ENCODE data around the gene PAX7. TPM values are rescaled to one million over a fixed set of nuclear protein-coding genes. Genes with fewer than 3 reads are reported as not detected.

The PAX7 gene
- total RNA-seq, 1 experiment from 2014 or later, result 0.15 TPM

GRCh38 chr1:18731148-18731547 is 100.5 kb downstream of the PAX7 start:
- Histone ChIP-seq H3K23ac (ENCODE audit: insufficient read length, low read depth, low read length) (no peak overlapping the region), H4K5ac (ENCODE audit: insufficient read length, low read depth, low read length) (no peak overlapping the region), H3T11ph (ENCODE audit: low read length) (no peak overlapping the region), H3K4me2 (ENCODE audit: insufficient read depth, insufficient read length, low read length) (no peak overlapping the region), H3K4ac (ENCODE audit: low read depth, low read length) (no peak overlapping the region), H3K18ac (ENCODE audit: insufficient read length, low read depth, low read length) (no peak overlapping the region), H3K14ac (ENCODE audit: insufficient read depth, low read length) (no peak overlapping the region), H4K20me1 (ENCODE audit: control insufficient read depth, insufficient read depth, insufficient read length) (no peaks in the 10 kb centered on the region), H3K4me1 (ENCODE audit: insufficient read depth, low read length) (no peaks in the 10 kb centered on the region), H3K56ac (ENCODE audit: insufficient read length, low read depth, low read length) (no peak overlapping the region), H4K91ac (ENCODE audit: insufficient read length, low read depth, low read length) (no peak overlapping the region), H3K27ac (ENCODE audit: insufficient read length, low read depth, low read length) (no peak overlapping the region), H2BK120ac (ENCODE audit: low read depth, low read length, poor library complexity, severe bottlenecking) (no peak overlapping the region), H2BK12ac (ENCODE audit: insufficient read length, low read depth, low read length) (no peak overlapping the region), H2AFZ (ENCODE audit: low read length) (no peak overlapping the region), H3K79me2 (ENCODE audit: insufficient read depth, low read length) (no peaks in the 10 kb centered on the region), H2AK5ac (ENCODE audit: insufficient read length, low read length) (no peak overlapping the region), H4K8ac (replicated peaks; ENCODE audit: insufficient read length, low read depth, low read length) (no peak overlapping the region), H2BK15ac (ENCODE audit: low read depth, low read length) (no peak overlapping the region), H3K79me1 (ENCODE audit: insufficient read depth, low read depth, low read length, poor library complexity, severe bottlenecking) (no peaks in the 10 kb centered on the region), H2BK20ac (ENCODE audit: low read depth, low read length, poor library complexity, severe bottlenecking) (no peak overlapping the region), H3K27me3 (ENCODE audit: insufficient read depth, low read length) (no peaks in the 10 kb centered on the region; the same call in 1 of the 2 replicates), H3K23me2 (ENCODE audit: insufficient read length, low read depth, low read length, poor library complexity, severe bottlenecking) (no peaks in the 10 kb centered on the region), H2BK5ac (ENCODE audit: insufficient read length, low read length) (no peak overlapping the region), H3K9me3 (ENCODE audit: control insufficient read depth, low read depth, low read length) (no peaks in the 10 kb centered on the region), H3K9ac (ENCODE audit: extremely low read depth, insufficient read length, low read length) (no peak overlapping the region)
- Mint-ChIP-seq H3K4me3 (no peak overlapping the region), H3K27ac (no peak overlapping the region), H3K4me1 (peaks cover 0 to 16% of the 10 kb centered on the region in 2 experiments; a peak in 3 of 4 replicates), H3K27me3 (ENCODE audit: low read depth) (peaks cover 51% of the 10 kb centered on the region), H3K36me3 (ENCODE audit: insufficient read depth in 1 of 3, low read depth in 3 of 3) (no peaks in the 10 kb centered on the region), H3K9me3 (no peaks in the 10 kb centered on the region; a peak in 2 of 5 replicates)
- no peak for DNase-seq
- no CpG with 5 or more reads among the region's 6 CpGs for WGBS (ENCODE audit: extremely low coverage, insufficient read length, low lambda C conversion rate)
- TF ChIP-seq CTCF (conservative IDR thresholded peaks at IDR 0.05), result no peak

Measured in H9 (cell line).